ENCODE results near the gene COL3A1.

Gene COL3A1

GRCh38 chr2:188974164-188974563, at the start of gene COL3A1:
TSS of gene COL3A1 (plus strand) at chr2:188974373. CDS start at chr2:188974490, 117 bp downstream.
- DNase-seq, result no peak

DNA sequence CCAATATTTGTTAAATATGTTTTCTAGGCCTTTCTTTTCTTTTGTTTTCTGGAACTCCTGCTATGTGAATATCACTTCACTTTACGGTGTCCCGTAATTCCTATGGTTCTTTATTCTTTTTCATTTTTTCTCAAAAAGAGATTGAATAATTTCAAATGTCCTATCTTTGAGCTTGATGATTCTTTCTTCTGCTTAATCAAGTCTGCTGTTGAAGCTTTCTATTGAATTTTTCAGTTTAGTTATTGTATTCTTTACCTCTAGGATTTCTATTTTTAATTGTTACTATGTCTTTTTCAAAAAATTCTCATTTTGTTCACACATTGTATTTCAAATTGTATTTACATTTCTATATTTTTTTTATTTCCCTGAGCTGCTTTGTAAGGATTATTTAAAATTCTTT, 45.5 kb upstream of the COL3A1 start:
- no peak for DNase-seq

- no peak for DNase-seq
Observed at GRCh38 chr2:188931361-188931760, 42.8 kb upstream of the COL3A1 start.

GRCh38 chr2:188937228-188938220, 36.6 kb upstream of the COL3A1 start:
- DNase-seq, result no peak

GRCh38 chr2:188940171-188940570, 34.0 kb upstream of the COL3A1 start:
- no peak for DNase-seq

DNA sequence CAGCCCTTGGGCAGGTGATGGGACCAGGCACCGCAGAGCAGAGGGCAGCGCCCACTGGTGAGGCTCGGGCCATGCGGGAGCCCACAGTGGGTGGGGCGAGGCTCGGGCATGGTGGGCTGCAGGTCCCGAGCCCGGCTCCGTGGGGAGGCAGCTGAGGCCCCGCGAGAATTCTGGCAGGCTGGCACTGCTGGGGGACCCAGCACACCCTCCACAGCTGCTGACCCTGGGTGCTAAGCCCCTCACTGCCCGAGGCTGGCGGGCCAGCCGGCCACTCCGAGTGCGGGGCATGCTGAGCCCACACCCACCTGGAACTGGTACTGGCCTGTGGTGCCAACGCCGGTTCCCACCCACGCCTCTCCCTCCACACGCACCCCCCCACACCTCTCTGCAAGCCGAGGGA, 29.7 kb upstream of the COL3A1 start:
- no peak for DNase-seq

DNA sequence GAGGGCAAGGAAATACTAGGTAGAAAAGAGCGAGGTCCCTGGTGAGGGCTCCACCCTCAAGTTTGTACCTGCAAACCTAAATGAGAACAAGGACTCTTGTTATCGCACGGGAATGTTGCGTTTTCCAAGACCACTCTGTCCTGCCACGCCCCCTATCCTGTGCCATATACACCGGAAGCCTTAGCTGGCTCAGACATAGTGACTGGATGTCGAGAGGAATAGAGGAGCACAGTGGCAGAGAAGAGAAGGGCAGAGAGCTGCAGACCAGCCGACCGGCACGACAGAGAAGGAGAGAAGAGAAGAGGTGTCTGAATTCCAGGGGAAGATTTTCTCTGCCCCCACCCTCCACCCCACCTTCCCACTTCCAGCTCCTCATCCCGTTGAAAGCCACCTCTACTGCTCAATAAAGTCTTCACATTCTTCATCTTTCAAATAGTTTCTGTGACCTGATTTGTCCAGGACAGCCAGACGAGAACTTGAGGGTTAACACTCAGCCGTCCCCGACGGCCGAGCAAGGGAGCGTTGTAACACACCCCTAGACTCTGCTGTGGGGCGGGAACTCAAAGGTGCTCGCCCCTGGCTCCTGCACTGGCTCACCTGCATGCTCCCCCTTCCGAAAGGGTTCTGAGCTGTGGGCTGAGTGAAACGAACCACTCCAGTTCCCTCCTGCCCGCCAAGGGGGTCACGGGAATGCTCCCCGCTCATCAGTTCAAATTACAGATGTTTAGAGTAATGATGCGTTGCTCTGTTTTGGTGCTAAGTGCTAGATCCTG, 24.9 kb upstream of the COL3A1 start:
- no peak for DNase-seq

DNA sequence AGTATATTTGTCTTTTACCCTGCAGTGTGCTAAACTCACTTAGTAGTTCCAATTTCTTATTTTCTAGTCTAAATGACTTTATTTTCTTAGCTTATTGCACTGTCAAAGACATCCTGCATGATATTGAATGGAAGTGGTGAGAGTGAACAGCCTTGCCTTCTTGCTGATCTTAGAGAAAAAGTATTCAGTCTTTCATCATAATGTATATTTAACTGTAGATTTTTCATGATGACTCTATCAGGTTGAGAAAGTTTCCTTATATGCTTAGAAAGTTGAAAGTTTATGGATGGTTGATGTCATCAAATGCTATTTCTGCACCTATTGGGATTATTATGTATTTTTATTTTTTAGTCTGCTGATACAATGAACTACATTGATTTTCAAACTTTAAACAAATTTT, 21.3 kb upstream of the COL3A1 start:
- DNase-seq, result no peak

DNA sequence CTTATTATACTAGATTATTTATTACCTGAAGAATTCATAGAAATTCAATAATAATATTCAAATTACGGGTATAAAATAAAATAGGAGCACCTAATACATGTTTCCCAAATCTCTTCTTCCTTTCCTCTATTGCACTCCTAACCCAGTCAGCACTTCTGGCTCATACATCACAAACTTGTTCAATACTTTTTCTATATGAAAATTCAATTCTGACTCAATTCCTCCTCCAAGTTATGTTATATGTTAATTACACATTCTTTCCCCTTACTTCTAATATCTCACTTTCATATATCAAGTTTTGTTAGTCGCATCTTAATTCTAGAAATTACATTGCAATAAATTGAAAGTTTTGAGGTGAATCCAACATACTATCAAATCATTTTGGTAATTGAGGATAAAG, 17.9 kb upstream of the COL3A1 start:
- no peak for DNase-seq

- DNase-seq, result no peak
Observed at GRCh38 chr2:188956961-188957360, 17.2 kb upstream of the COL3A1 start.

GRCh38 chr2:188957646-188958045, 16.5 kb upstream of the COL3A1 start:
- DNase-seq, result no peak

GRCh38 chr2:188963741-188964140, 10.4 kb upstream of the COL3A1 start:
- no peak for DNase-seq

DNA sequence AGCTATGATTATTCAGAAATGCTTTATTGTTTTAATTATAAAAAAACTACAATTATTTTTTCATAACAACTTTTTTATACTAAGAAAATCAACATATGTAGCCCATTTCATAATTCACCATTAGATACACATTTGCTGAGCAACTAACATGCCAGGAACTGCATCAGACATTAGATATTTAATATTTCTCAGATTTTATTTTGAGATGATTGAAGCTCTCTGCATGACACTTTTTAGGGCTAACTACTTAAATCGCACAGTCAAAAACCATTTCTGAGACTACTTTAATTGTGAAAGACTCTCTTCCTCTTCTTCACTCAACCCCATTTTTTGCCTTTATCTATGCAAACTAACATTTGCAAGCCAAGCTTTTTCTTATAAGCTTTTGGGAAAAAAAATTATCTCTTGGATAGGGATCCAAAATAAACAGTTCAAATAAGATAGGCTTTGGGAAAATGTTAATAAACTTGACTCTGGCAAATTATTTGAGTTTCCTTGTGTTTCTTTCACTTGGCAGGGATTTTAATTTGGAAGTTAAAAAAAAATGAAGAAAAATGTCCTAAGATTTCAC, 9.1 kb upstream of the COL3A1 start:
- no peak for DNase-seq

GRCh38 chr2:188965563-188965962, 8.6 kb upstream of the COL3A1 start:
- DNase-seq, result no peak

DNA sequence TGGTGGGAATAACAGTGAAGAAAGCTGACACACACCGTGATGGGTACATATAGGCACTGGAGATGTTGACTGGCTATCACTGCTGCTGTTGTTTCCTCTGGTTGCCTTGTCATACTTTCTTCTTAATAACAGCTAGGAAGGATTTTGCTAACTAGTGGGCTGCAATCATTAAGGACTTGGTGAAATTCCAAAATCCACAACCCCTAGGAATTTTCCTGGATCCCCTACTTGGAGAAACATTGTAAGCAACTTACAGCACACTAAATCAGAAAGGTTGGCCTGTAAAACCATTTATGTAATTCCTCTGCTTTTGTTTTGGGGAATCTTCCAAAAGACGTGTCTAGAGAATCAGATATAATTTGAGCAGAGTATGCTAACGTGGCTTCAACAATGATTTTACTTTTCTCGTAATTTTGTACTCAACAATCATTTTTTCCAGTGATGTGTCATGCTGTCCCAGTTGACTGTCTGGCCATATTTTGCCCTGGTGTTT, 8.0 kb upstream of the COL3A1 start:
- no peak for DNase-seq

DNA sequence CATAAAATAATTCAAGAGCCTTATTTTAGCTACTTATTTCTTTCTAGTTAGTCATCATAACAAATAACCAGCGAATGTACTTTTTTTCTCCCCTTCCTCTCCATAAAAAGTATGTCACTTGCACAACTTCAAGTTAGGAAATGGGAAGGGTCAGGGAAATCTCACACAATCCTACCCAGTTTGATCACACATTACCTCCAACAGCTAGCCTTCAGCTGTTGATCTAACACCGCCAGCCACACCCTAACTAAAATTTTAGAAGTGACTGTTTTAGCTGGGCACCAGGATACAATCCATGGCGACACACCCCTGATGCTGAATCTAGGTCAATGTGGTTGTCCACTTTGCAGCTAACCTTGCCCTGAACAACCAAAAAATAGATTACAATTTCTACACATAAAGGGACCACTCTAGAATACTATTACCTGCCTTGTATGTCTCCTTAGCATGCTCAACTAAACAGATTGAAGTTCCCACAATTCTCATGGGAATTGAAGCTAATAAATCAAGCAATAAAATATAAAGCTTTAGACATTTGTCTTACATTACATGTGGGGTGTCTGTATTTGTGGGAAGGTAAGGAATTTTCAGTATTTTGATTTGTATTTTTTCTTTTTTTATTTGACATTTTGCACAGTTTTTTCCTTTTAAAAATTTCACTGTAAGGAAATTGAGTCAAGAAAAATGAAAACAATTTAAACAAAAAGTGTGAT, 7.3 kb upstream of the COL3A1 start:
- DNase-seq, result no peak

DNA sequence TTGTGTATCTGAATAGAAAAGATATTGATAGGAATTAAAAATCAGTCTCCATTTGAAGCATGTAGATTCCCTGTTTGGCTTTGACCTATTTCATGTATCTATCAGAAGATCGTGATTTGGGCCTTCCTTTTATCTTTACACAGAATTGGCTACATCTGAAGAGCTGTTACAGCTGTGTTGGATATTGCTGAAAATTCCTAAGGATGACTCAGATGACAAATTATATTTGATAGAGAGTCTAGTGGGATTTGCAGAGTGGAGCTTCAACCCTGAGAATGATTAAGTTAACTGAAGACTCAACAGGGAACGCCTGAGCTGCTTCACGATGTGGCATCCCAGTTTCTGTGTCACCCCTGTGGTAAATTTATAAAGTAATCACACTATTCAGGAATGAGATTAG, 4.9 kb upstream of the COL3A1 start:
- no peak for DNase-seq

DNA sequence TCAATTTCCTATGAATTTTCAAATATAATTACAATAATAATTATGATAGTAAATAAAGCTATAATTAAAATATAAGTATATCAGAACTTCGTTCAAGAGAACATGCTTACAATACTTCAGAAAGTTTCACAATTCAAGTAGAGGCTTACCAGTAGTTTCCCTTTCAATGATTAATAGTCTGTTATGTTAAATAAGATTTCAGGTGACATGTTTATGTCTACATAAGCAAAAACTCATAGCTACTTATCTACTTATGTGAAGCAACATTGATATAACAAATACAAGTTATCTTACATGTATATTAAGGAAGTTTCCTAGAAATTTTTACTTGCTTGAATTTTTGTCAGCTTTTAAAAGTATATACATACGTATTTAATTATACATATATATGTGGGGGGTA, 4.5 kb upstream of the COL3A1 start:
- no peak for DNase-seq

GRCh38 chr2:188970211-188970610, 4.0 kb upstream of the COL3A1 start:
- DNase-seq, result no peak

DNA sequence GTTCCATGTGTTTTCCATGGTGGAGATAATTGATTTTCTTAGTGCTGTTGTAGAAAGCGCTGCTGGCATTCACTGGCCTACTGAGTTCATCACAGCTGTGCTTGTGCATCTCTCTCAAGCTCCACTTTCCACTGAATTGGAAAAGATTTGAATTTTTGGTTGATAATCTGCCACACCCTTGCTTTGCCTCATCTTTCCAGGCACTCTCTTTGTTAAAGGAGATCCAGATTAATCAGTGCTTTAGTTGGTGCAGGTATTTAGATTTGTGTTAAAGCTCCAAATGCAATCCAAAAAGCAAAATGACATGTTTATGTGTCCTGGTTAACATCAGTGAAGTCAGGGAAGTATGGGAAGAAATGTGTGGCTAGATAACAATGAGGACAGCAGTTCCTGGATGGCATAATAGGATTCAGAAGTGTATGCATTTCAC, 2.7 kb upstream of the COL3A1 start:
- no peak for DNase-seq

- DNase-seq, result no peak
Observed at GRCh38 chr2:188973641-188974040, 532 bp upstream of the COL3A1 start.

DNA sequence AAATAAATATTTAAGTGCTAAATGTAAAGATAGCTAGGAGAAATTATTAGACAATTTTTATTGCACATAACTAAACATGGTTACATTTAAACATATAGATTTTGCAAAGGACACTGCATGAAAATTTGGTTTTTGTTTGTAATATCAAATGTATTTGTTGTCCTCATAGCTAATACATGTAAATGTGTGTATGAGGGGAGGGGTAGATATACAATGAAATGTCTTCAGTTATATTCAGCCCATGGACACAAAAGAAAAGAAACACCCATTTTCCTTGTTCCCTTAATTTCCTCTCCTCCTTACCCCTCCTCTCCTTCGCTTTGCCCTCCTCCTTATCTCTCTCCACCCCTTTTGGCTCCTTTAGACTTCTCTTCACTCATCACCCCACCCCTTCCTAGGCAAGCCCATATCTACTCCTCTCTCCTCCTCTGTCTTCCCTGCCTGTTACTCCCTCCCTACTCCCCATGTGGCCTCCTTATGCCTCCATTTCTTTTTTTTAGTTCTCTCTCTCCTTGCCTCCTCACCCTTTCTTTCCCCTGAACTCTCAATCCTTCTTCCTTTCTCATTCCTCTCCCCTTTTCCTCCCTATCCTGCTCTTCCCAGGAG, 1.4 kb downstream of the COL3A1 start:
- DNase-seq, result no peak
